GM19395 (cell line): ENCODE data around the gene MAZ.
"Not testable (repeated sequence)": the region's sequence is repeated elsewhere in the genome, so short reads cannot be mapped to it uniquely, and the experiment has no call there.

Source experiments
- ATAC-seq: cut with Tn5 transposase; IDR thresholded peaks from one replicate; pipeline ENCODE4 v1.9.1; 2021; ENCODE audit warnings: mild to moderate bottlenecking, moderate library complexity; ENCODE audit not compliant: unreplicated experiment

The MAZ gene

DNA sequence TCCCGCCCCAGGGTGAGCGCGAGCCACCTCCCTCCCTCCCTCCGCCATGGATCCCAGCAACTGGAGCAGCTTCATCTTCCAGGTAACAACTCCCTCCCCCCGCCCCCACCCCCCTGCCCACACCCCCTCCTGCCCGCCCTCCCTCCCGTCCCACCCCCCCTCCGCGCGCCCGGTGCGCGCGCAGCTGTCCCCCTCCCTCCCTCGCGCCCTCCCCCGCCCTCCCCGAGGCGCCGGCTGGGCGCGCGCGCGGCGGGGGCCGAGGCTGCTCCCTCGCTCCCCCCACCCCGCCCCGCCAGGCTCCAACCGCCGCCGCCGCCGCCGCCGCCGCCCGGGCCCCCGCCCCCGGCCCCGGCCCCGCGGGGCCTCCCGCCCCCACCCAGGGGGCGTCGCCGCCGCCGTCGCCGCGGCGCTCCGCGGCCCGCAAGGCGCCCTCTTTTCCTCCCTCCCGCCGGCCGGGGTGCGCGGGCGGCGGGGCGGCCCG is at the start of gene MAZ:
Gene MAZ, plus strand, starts transcription at position 431 of the 481 bp plus-strand sequence. CDS start 173 bp downstream, outside the sequence.
- ATAC-seq, result no peak

- ATAC-seq, result no peak
Measured at GRCh38 chr16:29756654-29757053, 49.7 kb upstream of the MAZ start.

GRCh38 chr16:29757086-29757485 is 49.2 kb upstream of the MAZ start:
- not testable (repeated sequence) for ATAC-seq

DNA sequence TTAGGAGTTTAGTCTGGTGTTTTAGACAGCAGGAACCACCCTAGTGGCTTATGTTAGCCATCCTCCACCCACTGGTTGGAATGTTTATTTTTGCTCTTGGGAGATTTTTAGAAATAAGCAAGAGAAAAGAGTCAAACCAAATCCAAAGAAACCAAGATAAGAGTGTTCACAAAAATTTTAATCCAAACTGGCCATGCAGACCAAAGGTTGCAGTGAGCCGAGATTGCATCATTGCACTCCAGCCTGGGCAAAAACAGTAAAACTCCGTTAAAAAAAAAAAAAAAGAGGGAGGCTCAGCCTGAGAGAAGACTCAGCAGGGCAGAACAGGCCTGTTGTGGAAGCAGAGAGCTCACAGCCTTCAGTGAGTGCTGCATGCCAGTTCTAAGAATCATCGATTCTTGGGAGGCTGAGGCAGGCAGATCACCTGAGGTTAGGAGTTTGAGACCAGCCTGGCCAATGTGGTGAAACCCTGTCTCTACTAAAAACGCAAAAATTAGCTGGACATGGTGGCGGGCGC is 48.3 kb upstream of the MAZ start:
- ATAC-seq, result no peak

- ATAC-seq, result no peak
Measured at GRCh38 chr16:29760567-29761279, 45.6 kb upstream of the MAZ start.

- ATAC-seq, result not testable (repeated sequence)
Measured at GRCh38 chr16:29761280-29761651, 45.1 kb upstream of the MAZ start.

GRCh38 chr16:29761882-29762281 is 44.4 kb upstream of the MAZ start:
- no peak for ATAC-seq

- ATAC-seq, result no peak
Measured at GRCh38 chr16:29763326-29763725, 43.0 kb upstream of the MAZ start.

DNA sequence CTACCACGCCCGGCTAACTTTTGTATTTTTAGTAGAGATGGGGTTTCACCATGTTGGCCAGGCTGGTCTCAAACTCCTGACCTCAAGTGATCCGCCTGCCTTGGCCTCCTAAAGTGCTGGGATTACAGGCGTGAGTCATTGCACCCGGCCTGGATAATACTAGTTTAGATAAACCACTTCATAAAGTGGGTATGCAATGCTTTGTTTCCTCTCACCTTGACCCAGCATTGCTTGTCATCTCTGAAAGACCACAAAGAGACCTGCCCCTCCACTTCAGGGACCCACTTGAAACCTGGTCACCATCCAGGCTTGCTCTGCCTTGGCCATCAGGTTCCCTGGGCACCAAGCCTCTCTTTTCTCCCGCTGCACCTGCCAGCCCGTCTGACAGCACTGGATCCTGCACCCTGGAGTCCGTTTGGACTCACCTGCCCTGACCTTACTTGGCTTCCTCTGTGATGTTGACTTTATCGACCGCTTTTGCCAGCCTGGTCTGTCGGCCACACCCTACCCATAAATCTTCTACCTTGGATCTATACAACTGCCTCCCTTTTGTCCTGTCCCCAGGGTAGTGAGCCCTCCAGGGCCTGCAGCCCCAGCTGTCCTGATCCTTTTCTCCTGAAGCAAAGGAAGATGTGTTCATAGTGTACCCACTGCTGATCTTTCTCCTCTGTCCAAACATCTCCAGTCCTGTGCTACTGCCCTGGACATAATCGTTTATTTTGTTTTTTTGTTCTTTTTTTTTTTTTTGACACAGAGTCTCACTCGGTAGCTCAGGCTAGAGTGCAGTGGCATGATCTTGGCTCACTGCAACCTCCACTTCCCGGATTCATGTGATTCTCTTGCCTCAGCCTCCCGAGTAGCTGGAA is 40.9 kb upstream of the MAZ start:
- no peak for ATAC-seq

GRCh38 chr16:29766571-29766970 is 39.8 kb upstream of the MAZ start:
- ATAC-seq, result no peak

GRCh38 chr16:29767062-29767461 is 39.3 kb upstream of the MAZ start:
- ATAC-seq, result no peak

- no peak for ATAC-seq
Measured at GRCh38 chr16:29769507-29769906, 36.8 kb upstream of the MAZ start.

DNA sequence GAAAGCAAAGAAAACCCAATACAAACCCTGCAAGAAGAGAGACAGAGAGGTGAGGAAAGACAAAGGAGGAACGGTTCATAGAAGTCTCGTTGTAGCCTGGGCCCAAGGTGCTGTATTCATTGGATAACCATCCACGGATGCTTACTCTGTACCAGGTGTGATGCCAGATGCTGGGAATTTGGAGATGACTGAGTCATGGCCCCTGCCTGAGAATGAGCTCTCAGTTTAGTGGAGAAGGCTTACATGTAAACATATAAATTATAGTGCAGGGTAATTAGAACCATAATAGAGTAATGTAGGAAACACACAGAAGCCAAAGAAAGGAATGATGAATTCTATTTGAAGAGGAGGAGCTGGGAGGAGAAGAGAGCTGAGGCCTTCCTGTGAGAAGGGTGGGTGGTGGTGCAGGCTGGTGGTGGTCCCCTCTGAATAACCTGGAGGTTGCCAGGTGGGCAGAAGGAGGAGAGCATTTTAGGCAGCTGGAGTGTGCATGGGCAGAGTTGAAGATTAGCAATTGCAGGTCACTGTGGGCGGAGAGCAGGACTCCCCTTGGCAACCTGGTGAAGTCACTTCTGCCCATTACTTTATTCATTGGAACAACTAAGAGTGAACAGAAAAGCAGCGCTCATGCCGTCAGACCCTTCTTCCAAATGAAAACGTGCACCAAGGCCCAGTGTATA is 35.9 kb upstream of the MAZ start:
- ATAC-seq, result no peak

DNA sequence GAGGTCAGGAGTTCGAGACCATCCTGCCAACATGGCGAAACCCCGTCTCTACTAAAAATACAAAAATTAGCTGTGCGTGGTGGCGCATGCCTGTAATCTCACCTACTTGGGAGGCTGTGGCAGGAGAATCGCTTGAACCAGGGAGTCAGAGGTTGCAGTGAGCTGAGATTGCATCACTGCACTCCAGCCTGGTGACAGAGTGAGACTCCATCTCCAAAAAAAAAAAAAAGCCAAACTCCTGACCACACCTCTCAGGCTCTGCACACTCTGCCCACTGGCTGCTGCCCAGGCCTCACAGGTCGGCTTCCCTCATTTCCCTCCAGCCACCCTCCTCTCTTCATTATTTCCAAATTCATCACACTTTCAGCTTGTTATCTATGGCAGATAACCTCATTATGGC is 34.0 kb upstream of the MAZ start:
- ATAC-seq, result not testable (repeated sequence)

DNA sequence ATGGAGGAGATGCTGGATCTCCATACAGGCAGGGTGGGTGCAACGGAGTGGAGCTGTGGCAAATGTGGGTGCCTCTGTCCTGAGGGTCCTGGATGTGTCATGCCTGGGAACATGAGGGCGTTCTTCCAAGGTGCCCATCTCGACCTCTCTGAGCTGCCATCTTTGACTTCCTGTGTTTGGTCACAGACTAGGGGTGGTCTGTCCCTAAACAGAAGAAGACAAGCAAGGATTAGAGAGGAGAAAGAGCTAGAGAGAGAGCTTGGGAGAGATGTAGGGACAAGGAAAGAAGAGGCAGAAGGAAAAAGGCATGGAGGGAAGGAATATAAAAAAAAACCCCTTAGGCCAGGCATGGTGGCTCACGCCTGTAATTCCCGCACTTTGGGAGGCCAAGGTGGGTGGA is 31.6 kb upstream of the MAZ start:
- ATAC-seq, result no peak

GRCh38 chr16:29775742-29776408 is 30.5 kb upstream of the MAZ start:
- no peak for ATAC-seq

GRCh38 chr16:29777576-29778350 is 28.6 kb upstream of the MAZ start, which contains the start of gene ZG16:
Gene ZG16, plus strand, starts transcription at chr16:29778256. Its CDS starts 1,011 bp downstream, at chr16:29779267.
- ATAC-seq, result no peak

DNA sequence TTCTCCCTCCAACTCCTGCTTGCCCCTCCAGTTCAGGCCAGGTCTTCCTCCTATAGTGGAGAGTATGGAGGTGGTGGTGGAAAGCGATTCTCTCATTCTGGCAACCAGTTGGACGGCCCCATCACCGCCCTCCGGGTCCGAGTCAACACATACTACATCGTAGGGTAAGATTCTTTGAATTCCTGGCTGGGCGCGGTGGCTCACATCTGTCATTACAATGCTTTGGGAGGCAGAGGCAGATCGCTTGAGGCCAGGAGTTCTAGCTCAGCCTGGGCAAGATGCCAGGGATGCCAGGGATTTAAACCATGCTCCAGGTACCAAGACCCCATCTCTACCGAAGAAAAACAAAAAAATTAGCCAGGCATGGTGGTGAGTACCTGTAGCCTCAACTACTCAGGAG is 26.9 kb upstream of the MAZ start:
- ATAC-seq, result no peak

DNA sequence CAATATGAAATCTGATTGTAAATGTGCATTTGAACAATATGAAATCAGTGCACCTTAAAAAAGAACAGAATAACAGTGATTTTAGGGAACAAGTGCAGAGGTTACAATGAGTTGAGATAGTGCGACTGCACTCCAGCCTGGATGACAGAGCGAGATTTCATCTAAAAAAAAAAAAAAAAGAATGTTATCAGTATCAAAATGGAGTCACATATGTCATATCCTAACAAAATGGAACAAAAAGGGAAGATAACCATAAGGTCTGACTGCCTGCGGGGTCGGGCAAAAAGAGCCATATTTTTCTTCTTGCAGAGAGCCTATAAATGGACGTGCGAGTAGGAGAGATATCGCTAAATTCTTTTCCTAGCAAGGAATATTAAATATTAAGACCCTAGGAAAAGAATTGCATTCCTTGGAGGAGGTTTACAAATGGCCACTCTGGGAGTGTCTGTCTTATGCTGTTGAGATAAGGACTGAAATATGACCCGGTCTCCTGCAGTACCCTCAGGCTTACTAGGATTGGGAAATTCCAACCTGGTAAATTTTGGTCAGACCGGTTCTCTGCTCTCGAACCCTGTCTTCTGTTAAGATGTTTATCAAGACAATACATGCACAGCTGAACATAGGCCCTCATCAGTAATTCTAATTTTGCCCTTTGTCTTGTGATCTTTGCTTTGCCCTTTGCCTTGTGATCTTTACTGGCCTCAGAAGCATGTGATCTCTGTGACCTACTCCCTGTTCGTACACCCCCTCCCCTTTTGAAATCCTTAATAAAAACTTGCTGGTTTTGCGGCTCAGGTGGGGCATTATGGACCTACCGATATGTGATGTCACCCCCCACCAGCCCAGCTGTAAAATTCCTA is 23.0 kb upstream of the MAZ start:
- ATAC-seq, result not testable (repeated sequence)
